Caco-2 (cell line): ENCODE data around the gene SLC16A12. TPM values are rescaled to one million over a fixed set of nuclear protein-coding genes. Genes with fewer than 3 reads are reported as not detected.

ENCODE experiments used
- Bru-seq: library from RNA; stranded (reverse); fragments of 400-500 nt; gene quantifications from one replicate; lab custom pipeline; 2021; lab: Mats Ljungman, UMichigan
- BruChase-seq, 2 experiments: library from RNA; stranded (reverse); fragments of 400-500 nt; gene quantifications; one replicate each; lab custom pipeline; 2021; lab: Mats Ljungman, UMichigan
- BruUV-seq: library from RNA; stranded (reverse); fragments of 400-500 nt; replicated peaks from 2 replicates; lab custom pipeline; 2021; lab: Mats Ljungman, UMichigan
- CTCF ChIA-PET: fragments of 300-600 bp; sonication (Branson Sonifier 250); formaldehyde crosslinking; loops from one replicate; lab custom pipeline; 2022; ENCODE audit warnings: antibody characterized with exemption; lab: Charles Lee
- POLR2A ChIA-PET: fragments of 300-600 bp; sonication (Branson Sonifier 250); formaldehyde crosslinking; loops from one replicate; lab custom pipeline; 2022; ENCODE audit warnings: antibody characterized with exemption; lab: Charles Lee
- DNase-seq, 2 experiments: peaks; one replicate each; pipeline versions ENCODE4 v3.0.0 to v3.0.0-alpha.2; 2020 to 2022
- H3K27me3 ChIP-seq: replicated peaks from 2 replicates; pipeline ENCODE4 v1.6.0; 2011; ENCODE audit warnings: low read length; ENCODE audit not compliant: control insufficient read depth, insufficient read depth
- H3K36me3 ChIP-seq: 2 replicates; pipeline ENCODE4 v1.5.1; 2011; ENCODE audit warnings: low read length; ENCODE audit not compliant: control insufficient read depth, insufficient read depth
- H3K4me1 ChIP-seq: fragments of 250-450 bp; sonication (Bioruptor Pico); 2 replicates; pipeline ENCODE4 v1.5.1; 2020; ENCODE audit warnings: mild to moderate bottlenecking
- H3K4me3 ChIP-seq: 2 replicates; pipeline ENCODE4 v1.5.1; 2011; ENCODE audit warnings: low read depth, mild to moderate bottlenecking, control low read depth, low read length
- H3K9me3 ChIP-seq: fragments of 250-450 bp; sonication (Bioruptor Pico); 2 replicates; pipeline ENCODE4 v1.5.1; 2020; ENCODE audit warnings: mild to moderate bottlenecking, moderate library complexity
- H3K27ac Mint-ChIP-seq: one replicate; pipeline ENCODE4 v1.8.0; 2022; ENCODE audit warnings: mixed read lengths; ENCODE audit not compliant: unreplicated experiment
- H3K27me3 Mint-ChIP-seq: one replicate; pipeline ENCODE4 v1.8.0; 2022; ENCODE audit warnings: mixed read lengths; ENCODE audit not compliant: insufficient read depth, unreplicated experiment
- H3K36me3 Mint-ChIP-seq: one replicate; pipeline ENCODE4 v1.8.0; 2022; ENCODE audit warnings: mild to moderate bottlenecking, mixed read lengths; ENCODE audit not compliant: insufficient read depth, unreplicated experiment
- H3K4me1 Mint-ChIP-seq: one replicate; pipeline ENCODE4 v1.8.0; 2022; ENCODE audit warnings: low read depth, mixed read lengths; ENCODE audit not compliant: unreplicated experiment
- H3K4me3 Mint-ChIP-seq: one replicate; pipeline ENCODE4 v1.8.0; 2022; ENCODE audit warnings: mild to moderate bottlenecking, moderate library complexity, mixed read lengths; ENCODE audit not compliant: unreplicated experiment
- H3K9me3 Mint-ChIP-seq: one replicate; pipeline ENCODE4 v1.8.0; 2022; ENCODE audit warnings: mixed read lengths; ENCODE audit not compliant: unreplicated experiment
- CTCF ChIP-seq, 2 experiments: fragments of 200-600 bp in 1 of 2; IDR thresholded peaks; 1 replicate in 1 of 2; 2 replicates in 1 of 2; pipeline versions ENCODE4 v1.5.1 to v1.8.0; 2011 to 2022; ENCODE audit warnings: antibody characterized with exemption in 1 of 2, control low read depth in 1 of 2, inconsistent platforms in 1 of 2, low read depth in 1 of 2, low read length in 1 of 2, mild to moderate bottlenecking in 1 of 2, moderate library complexity in 1 of 2; ENCODE audit not compliant: insufficient read depth in 1 of 2, severe bottlenecking in 1 of 2, unreplicated experiment in 1 of 2
- intact Hi-C: fragments of 100-400 bp; cut with micrococcal nuclease; formaldehyde crosslinking; loops from one replicate; pipeline ENCODE4 v1.10.0; 2022; ENCODE audit not compliant: unreplicated experiment
- long read RNA-seq: library from polyadenylated mRNA; stranded (forward); transcript quantifications from one replicate; pipeline ENCODE4 v2.0.0, GENCODE V29; 2022
- total RNA-seq: library from RNA; stranded (reverse); gene quantifications from 2 replicates; pipeline ENCODE4 v1.2.3, GENCODE V29; 2022

Gene SLC16A12
- total RNA-seq (not detected in 2 replicates), Bru-seq, nascent RNA (percentile 4 among the genes with signal in this experiment), BruChase-seq, experiment 1, labeled RNA remaining after a 2-hour chase (percentile 10 among the genes with signal in this experiment), BruChase-seq, experiment 2, labeled RNA remaining after a 6-hour chase (percentile 9 among the genes with signal in this experiment)
- long read RNA-seq, result 0 reads

GRCh38 chr10:89535171-89536012, at the start of gene SLC16A12:
TSS of gene SLC16A12 (minus strand) at chr10:89535594. CDS start at chr10:89462578, 73,016 bp downstream.
- Mint-ChIP-seq H3K27ac (no peak within 1 kb of the TSS), H3K9me3 (no peaks in the 10 kb centered on the region), H3K4me1 (no peaks in the 10 kb centered on the region), H3K36me3 (no peaks in the 10 kb centered on the region), H3K27me3 (peaks cover 24% of the 10 kb centered on the region), H3K4me3 (peak within 1 kb of the TSS; percentile 43)
- Histone ChIP-seq H3K27me3 (peaks cover 2% of the 10 kb centered on the region; the same call in 1 of the 2 replicates), H3K36me3 (no peaks in the 10 kb centered on the region), H3K4me3 (peak within 1 kb of the TSS; percentile 15), H3K9me3 (no peaks in the 10 kb centered on the region), H3K4me1 (no peaks in the 10 kb centered on the region)
- ChIA-PET CTCF (no interaction called here), POLR2A (no interaction called here)
- intact Hi-C loops, result no loop called here
- peak in 1 of 2 experiments; percentile 29 for DNase-seq
- TF ChIP-seq CTCF (IDR thresholded peaks at IDR 0.05; ENCODE audit: insufficient read depth in 1 of 2, low read depth in 1 of 2, low read length in 1 of 2, severe bottlenecking in 1 of 2, unreplicated experiment in 1 of 2), result no peak
- no TSS peak for BruUV-seq

GRCh38 chr10:89582022-89582421, 46.6 kb upstream of the SLC16A12 start:
- BruUV-seq, result no TSS peak
- H3K27me3 ChIP-seq, result no peaks in the 10 kb centered on the region
- no peak for TF ChIP-seq CTCF (IDR thresholded peaks at IDR 0.05; ENCODE audit: insufficient read depth in 1 of 2, low read depth in 1 of 2, low read length in 1 of 2, severe bottlenecking in 1 of 2, unreplicated experiment in 1 of 2)
- Mint-ChIP-seq H3K4me1 (peaks cover 7% of the 10 kb centered on the region), H3K27ac (no peak overlapping the region), H3K36me3 (peaks cover 11% of the 10 kb centered on the region), H3K27me3 (no peaks in the 10 kb centered on the region), H3K4me3 (no peak overlapping the region), H3K9me3 (no peaks in the 10 kb centered on the region)
- CTCF ChIA-PET, result no interaction called here
- H3K36me3 ChIP-seq, result no peaks in the 10 kb centered on the region
- POLR2A ChIA-PET, result no interaction called here
- H3K9me3 ChIP-seq, result no peaks in the 10 kb centered on the region
- intact Hi-C loops, result no loop called here
- no peak for DNase-seq
- no peaks in the 10 kb centered on the region for H3K4me1 ChIP-seq
- H3K4me3 ChIP-seq, result no peak overlapping the region

- Mint-ChIP-seq H3K9me3 (no peaks in the 10 kb centered on the region), H3K36me3 (peaks cover 11% of the 10 kb centered on the region), H3K4me3 (no peak overlapping the region), H3K27me3 (no peaks in the 10 kb centered on the region), H3K4me1 (peaks cover 7% of the 10 kb centered on the region), H3K27ac (no peak overlapping the region)
- Histone ChIP-seq H3K4me3 (no peak overlapping the region), H3K36me3 (no peaks in the 10 kb centered on the region), H3K27me3 (no peaks in the 10 kb centered on the region), H3K9me3 (no peaks in the 10 kb centered on the region), H3K4me1 (no peaks in the 10 kb centered on the region)
- TF ChIP-seq CTCF (IDR thresholded peaks at IDR 0.05; ENCODE audit: insufficient read depth in 1 of 2, low read depth in 1 of 2, low read length in 1 of 2, severe bottlenecking in 1 of 2, unreplicated experiment in 1 of 2), result no peak
- POLR2A ChIA-PET, result no interaction called here
- no TSS peak for BruUV-seq
- CTCF ChIA-PET, result no interaction called here
- DNase-seq, result no peak
- intact Hi-C loops, result no loop called here
These were observed 44.8 kb upstream of the SLC16A12 start for GRCh38 chr10:89580243-89580642.
